GM12878 (cell line): ENCODE data around the gene CCL19. TPM values are rescaled to one million over a fixed set of nuclear protein-coding genes. Genes with fewer than 3 reads are reported as not detected.

Source experiments
- ATAC-seq: fragments of 200-7000 bp; cut with Tn5 transposase; 3 replicates; pipeline ENCODE4 v1.9.1; 2020; ENCODE audit warnings: mild to moderate bottlenecking, moderate library complexity
- BruUV-seq: library from RNA; stranded (reverse); fragments of 400-500 nt; replicated peaks from 2 replicates; lab custom pipeline; 2021; lab: Mats Ljungman, UMichigan
- CTCF ChIA-PET: fragments of 300-600 bp; sonication (Branson Sonifier 250); formaldehyde crosslinking; extraction: SDS; loops from one replicate; lab custom pipeline; 2021; ENCODE audit warnings: inconsistent platforms; lab: Yijun Ruan, JAX
- POLR2A ChIA-PET: fragments of 350-600 bp; formaldehyde crosslinking; extraction: SDS; loops from one replicate; lab custom pipeline; 2021; ENCODE audit warnings: inconsistent platforms; lab: Charles Lee
- RAD21 ChIA-PET: fragments of 300-600 bp; sonication (Branson Sonifier 250); formaldehyde crosslinking; loops from one replicate; lab custom pipeline; 2023; ENCODE audit warnings: antibody characterized with exemption; ENCODE audit not compliant: unreplicated experiment; lab: Charles Lee
- SMC1A ChIA-PET: fragments of 300-600 bp; sonication (Branson Sonifier 250); formaldehyde crosslinking; loops from one replicate; lab custom pipeline; 2023; ENCODE audit not compliant: unreplicated experiment, uncharacterized antibody; lab: Charles Lee
- DNase-seq: peaks from one replicate; pipeline ENCODE4 v3.0.0-alpha.2; 2011; ENCODE audit warnings: low read depth, low spot score
- FAIRE-seq: peaks from 3 replicates; lab custom pipeline; 2011; peaks lifted over from hg19 to GRCh38; lab: Jason Lieb, UNC
- H2AFZ ChIP-seq: 2 replicates; pipeline ENCODE4 v1.6.0; 2011; ENCODE audit warnings: low read depth, low read length, control low read depth; ENCODE audit not compliant: control insufficient read depth
- H3K27ac ChIP-seq: 2 replicates; pipeline ENCODE4 v1.5.1; 2011; ENCODE audit warnings: control low read depth; ENCODE audit not compliant: control insufficient read depth, insufficient read depth
- H3K27me3 ChIP-seq, 2 experiments: replicated peaks in 1 of 2; 2 replicates each; pipeline versions ENCODE4 v1.6.0 to v1.6.1; 2011; ENCODE audit warnings: low read length in 1 of 2; ENCODE audit not compliant: control insufficient read depth in 2 of 2, insufficient read depth in 2 of 2
- H3K36me3 ChIP-seq, 2 experiments: 2 replicates each; pipeline ENCODE4 v1.5.1; 2011; ENCODE audit warnings: low read length in 1 of 2; ENCODE audit not compliant: control insufficient read depth in 2 of 2, insufficient read depth in 2 of 2
- H3K4me1 ChIP-seq: 2 replicates; pipeline ENCODE4 v1.6.1; 2011; ENCODE audit warnings: mild to moderate bottlenecking, low read length, moderate library complexity, mixed read lengths; ENCODE audit not compliant: control insufficient read depth, insufficient read depth
- H3K4me2 ChIP-seq: 2 replicates; pipeline ENCODE4 v1.6.0; 2011; ENCODE audit warnings: control low read depth; ENCODE audit not compliant: control insufficient read depth, insufficient read depth
- H3K4me3 ChIP-seq: fragments of 200-600 bp; sonication (generic); 2 replicates; pipeline ENCODE4 v1.5.1; 2016
- H3K79me2 ChIP-seq: 2 replicates; pipeline ENCODE4 v1.6.0; 2011; ENCODE audit warnings: low read length; ENCODE audit not compliant: control insufficient read depth, insufficient read depth
- H3K9ac ChIP-seq: 2 replicates; pipeline ENCODE4 v1.8.0; 2011; ENCODE audit warnings: low read length, control low read depth, mixed read lengths; ENCODE audit not compliant: control insufficient read depth, insufficient read depth
- H3K9me3 ChIP-seq: replicated peaks from 3 replicates; pipeline ENCODE4 v1.5.1; 2011; ENCODE audit warnings: mild to moderate bottlenecking, low read length; ENCODE audit not compliant: control insufficient read depth, insufficient read depth
- H4K20me1 ChIP-seq: 2 replicates; pipeline ENCODE4 v1.6.0; 2011; ENCODE audit not compliant: control insufficient read depth, insufficient read depth
- CBX5 ChIP-seq: sonication (generic); IDR thresholded peaks from 2 replicates; pipeline ENCODE4 v1.6.1; 2016; ENCODE audit warnings: low read depth, moderate library complexity, mild to moderate bottlenecking, inconsistent platforms
- EGR1 ChIP-seq, 2 experiments: IDR thresholded peaks; 1 replicate in 1 of 2; 2 replicates in 1 of 2; pipeline ENCODE4 v1.6.1; 2011 to 2012; ENCODE audit warnings: low read depth in 2 of 2, low read length in 2 of 2, borderline replicate concordance in 1 of 2, mild to moderate bottlenecking in 1 of 2, moderate library complexity in 1 of 2
- ELK1 ChIP-seq: IDR thresholded peaks from 2 replicates; pipeline ENCODE4 v1.6.1; 2012; ENCODE audit warnings: low read depth, low read length, improper control_type of control experiment
- FOXM1 ChIP-seq: IDR thresholded peaks from 2 replicates; pipeline ENCODE4 v1.6.1; 2012; ENCODE audit warnings: low read depth, mild to moderate bottlenecking, inconsistent platforms, low read length, moderate library complexity
- JUND ChIP-seq: IDR thresholded peaks from 2 replicates; pipeline ENCODE4 v1.6.1; 2012; ENCODE audit warnings: low read depth, mild to moderate bottlenecking, low read length, improper control_type of control experiment, moderate library complexity
- KAT2A ChIP-seq: conservative IDR thresholded peaks from 2 replicates; pipeline ENCODE4 v1.6.1; 2011; ENCODE audit warnings: low read depth, low read length; ENCODE audit not compliant: control insufficient read depth
- KLF5 ChIP-seq: fragments of 450-650 bp; IDR thresholded peaks from 2 replicates; pipeline ENCODE4 v1.6.1; 2014; ENCODE audit warnings: mild to moderate bottlenecking; ENCODE audit not compliant: partially characterized antibody
- NR2C1 ChIP-seq: fragments of 450-650 bp; IDR thresholded peaks from 2 replicates; pipeline ENCODE4 v1.6.1; 2017; ENCODE audit warnings: antibody characterized with exemption, mild to moderate bottlenecking, moderate library complexity
- NR2F1 ChIP-seq: fragments of 450-650 bp; conservative IDR thresholded peaks from 2 replicates; pipeline ENCODE4 v1.6.1; 2017; ENCODE audit warnings: mild to moderate bottlenecking
- SMAD1 ChIP-seq: fragments of 450-650 bp; IDR thresholded peaks from 2 replicates; pipeline ENCODE4 v1.6.1; 2018; ENCODE audit warnings: mild to moderate bottlenecking, low read depth; ENCODE audit not compliant: partially characterized antibody
- SMC3 ChIP-seq: IDR thresholded peaks from 2 replicates; pipeline ENCODE4 v1.6.1; 2011; ENCODE audit warnings: low read length, improper control_type of control experiment, borderline replicate concordance
- ZBTB11 ChIP-seq: fragments of 450-650 bp; formaldehyde crosslinking; IDR thresholded peaks from 2 replicates; pipeline ENCODE4 v1.5.0; 2022; ENCODE audit warnings: mild to moderate bottlenecking, missing genetic modification characterization
- ZNF384 ChIP-seq: IDR thresholded peaks from 2 replicates; pipeline ENCODE4 v1.6.1; 2012; ENCODE audit warnings: low read depth, mild to moderate bottlenecking, low read length, improper control_type of control experiment, borderline replicate concordance
- WGBS: methylation state at CpG from one replicate; pipeline ENCODE4 v1.1.6; 2016; ENCODE audit warnings: low lambda C conversion rate; ENCODE audit not compliant: insufficient replicate concordance, insufficient coverage; ENCODE audit errors: missing lambda C conversion rate; 5-methylcytosine and 5-hydroxymethylcytosine counted together
- in situ Hi-C: fragments of 300-500 bp; cut with MboI; formaldehyde crosslinking; loops from 9 replicates; pipeline ENCODE4 v1.14.3; 2018; ENCODE audit warnings: mixed read lengths
- intact Hi-C: fragments of 100-400 bp; cut with micrococcal nuclease; formaldehyde crosslinking; loops from one replicate; pipeline ENCODE4 v1.14.2; 2022; ENCODE audit not compliant: unreplicated experiment
- polyA plus RNA-seq, 11 experiments: library from polyadenylated mRNA; depleted of rRNA in 4 of 11; unstranded in 6 of 11; stranded (reverse) in 5 of 11; fragments of >200 nt; fragmentation: Nextera tagmentation in 4 of 11; fragmentation: Illumina TruSeq in 1 of 11; extraction: Ambion mirVana in 4 of 11; extraction: Trizol in 1 of 11; gene quantifications; 1 replicate in 1 of 11; 2 replicates in 10 of 11; pipeline versions ENCODE4 v1.2.1 to v1.2.3, GENCODE V29; 2011 to 2016; ENCODE audit warnings: inconsistent platforms in 2 of 11, missing spikeins in 2 of 11, low read depth in 1 of 11
- total RNA-seq, 4 experiments: library from RNA; depleted of rRNA in 3 of 4; stranded (reverse); fragments of >200 nt in 3 of 4; fragmentation: Illumina TruSeq in 1 of 4; extraction: Trizol in 1 of 4; gene quantifications; 2 replicates each; pipeline versions ENCODE4 v1.2.1 to v1.2.3, GENCODE V29; 2013 to 2021

CCL19 gene
- total and polyA plus RNA-seq, 10 of the 15 experiments (the other 5 are each of a cell fraction or from before 2014, with no cell fraction given): 0.42 to 0.69 TPM; not detected in 8

- no peaks in the 10 kb centered on the region for H3K79me2 ChIP-seq
- POLR2A ChIA-PET: interaction anchor here (1.7 kb wide), 1 partner anchor 9 kb away, joined by 3 read pairs; no protein-coding TSS in a partner anchor
- intact Hi-C loops: no loop called here
These were observed 34.1 kb downstream of the CCL19 start for GRCh38 chr9:34656992-34657391.

More at GRCh38 chr9:34656992-34657391, 34.1 kb downstream of the CCL19 start:
- ChIA-PET SMC1A (no interaction called here), RAD21 (no interaction called here), CTCF (interaction anchor here (1.3 to 1.8 kb wide), 2 partner anchors 8 to 46 kb away, joined by 4 to 5 read pairs; no protein-coding TSS in a partner anchor)
- in situ Hi-C loops: no loop called here
- Histone ChIP-seq H3K27me3 (no peaks in the 10 kb centered on the region), H3K9me3 (no peaks in the 10 kb centered on the region), H2AFZ (no peak overlapping the region), H3K4me1 (peaks cover 5% of the 10 kb centered on the region), H3K4me2 (no peak overlapping the region), H4K20me1 (no peaks in the 10 kb centered on the region), H3K4me3 (no peak overlapping the region), H3K9ac (no peak overlapping the region), H3K27ac (no peak overlapping the region), H3K36me3 (no peaks in the 10 kb centered on the region)
- no peak for DNase-seq
- no peak for TF ChIP-seq CBX5
- TF ChIP-seq EGR1 (IDR thresholded peaks at IDR 0.05; ENCODE audit: borderline replicate concordance in 1 of 2, low read depth in 2 of 2, low read length in 2 of 2): no peak
- no peak for TF ChIP-seq NR2C1
- no peak for TF ChIP-seq SMC3
- TF ChIP-seq JUND: no peak
- TF ChIP-seq KAT2A: no peak
- no peak for TF ChIP-seq ZNF384
- TF ChIP-seq NR2F1: no peak
- no peak for TF ChIP-seq ZBTB11 (CRISPR knock-in tag)
- TF ChIP-seq KLF5: no peak
- no peak for TF ChIP-seq SMAD1
- TF ChIP-seq FOXM1: no peak
- TF ChIP-seq ELK1: no peak
- no peak for ATAC-seq
- no TSS peak for BruUV-seq
- no peak for FAIRE-seq
- WGBS: 19% methylated on average over 5 of the region's 5 CpGs
